Measurements from ENCODE around the gene PATJ.

DNA sequence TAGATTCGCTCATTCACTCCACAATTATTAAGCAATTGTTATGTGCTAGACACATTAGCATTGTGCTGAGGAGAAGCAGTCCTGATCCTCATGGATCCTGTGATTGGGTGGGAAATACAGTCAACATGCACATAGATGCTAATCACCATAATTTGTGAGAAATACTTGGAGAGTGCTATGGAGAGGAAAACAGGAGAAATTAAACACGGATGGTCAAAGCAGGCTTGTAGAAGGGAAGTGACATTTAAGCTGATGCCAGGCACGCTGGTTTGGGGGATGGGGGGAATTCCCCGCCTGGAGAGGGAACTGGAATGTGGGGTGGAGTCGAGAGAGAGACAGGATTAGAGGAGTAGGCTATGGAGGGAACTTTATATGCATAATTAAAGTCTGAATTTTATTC, 400.2 kb downstream of the PATJ start:
- no peak for TF ChIP-seq EZH2 (IDR thresholded peaks at IDR 0.05; ENCODE audit: borderline replicate concordance, low read depth, low read length, severe bottlenecking)
- TF ChIP-seq, protein P1, sequence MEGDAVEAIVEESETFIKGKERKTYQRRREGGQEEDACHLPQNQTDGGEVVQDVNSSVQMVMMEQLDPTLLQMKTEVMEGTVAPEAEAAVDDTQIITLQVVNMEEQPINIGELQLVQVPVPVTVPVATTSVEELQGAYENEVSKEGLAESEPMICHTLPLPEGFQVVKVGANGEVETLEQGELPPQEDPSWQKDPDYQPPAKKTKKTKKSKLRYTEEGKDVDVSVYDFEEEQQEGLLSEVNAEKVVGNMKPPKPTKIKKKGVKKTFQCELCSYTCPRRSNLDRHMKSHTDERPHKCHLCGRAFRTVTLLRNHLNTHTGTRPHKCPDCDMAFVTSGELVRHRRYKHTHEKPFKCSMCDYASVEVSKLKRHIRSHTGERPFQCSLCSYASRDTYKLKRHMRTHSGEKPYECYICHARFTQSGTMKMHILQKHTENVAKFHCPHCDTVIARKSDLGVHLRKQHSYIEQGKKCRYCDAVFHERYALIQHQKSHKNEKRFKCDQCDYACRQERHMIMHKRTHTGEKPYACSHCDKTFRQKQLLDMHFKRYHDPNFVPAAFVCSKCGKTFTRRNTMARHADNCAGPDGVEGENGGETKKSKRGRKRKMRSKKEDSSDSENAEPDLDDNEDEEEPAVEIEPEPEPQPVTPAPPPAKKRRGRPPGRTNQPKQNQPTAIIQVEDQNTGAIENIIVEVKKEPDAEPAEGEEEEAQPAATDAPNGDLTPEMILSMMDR (IDR thresholded peaks at IDR 0.05; ENCODE audit: borderline replicate concordance, extremely low read depth, low read length, poor library complexity, severe bottlenecking): no peak

Measured in DND-41 (cell line).